IPS-NIHi11 (cell line): ENCODE results near the gene IFRD2.
"Not testable (repeated sequence)": the region's sequence is repeated elsewhere in the genome, so short reads cannot be mapped to it uniquely, and the experiment has no call there.

Experiments
- DNase-seq: peaks from one replicate; pipeline ENCODE4 v3.0.0; 2012; ENCODE audit warnings: mixed read lengths, low spot score

Gene IFRD2

GRCh38 chr3:50299929-50300680 lies 7.9 kb upstream of the IFRD2 start:
- DNase-seq, result no peak

- DNase-seq, result no peak
Observed at GRCh38 chr3:50299638-50299928, 7.4 kb upstream of the IFRD2 start.

GRCh38 chr3:50298836-50299637 lies 6.8 kb upstream of the IFRD2 start, which contains the start of the genes HYAL3 and NAA80:
Gene HYAL3, minus strand, starts transcription at chr3:50299405. Its CDS starts 3,803 bp downstream, at chr3:50295602.
Gene NAA80, minus strand, starts transcription at chr3:50299405. Its CDS starts 1,942 bp downstream, at chr3:50297463.
- peak; percentile 94 for DNase-seq

GRCh38 chr3:50297896-50298725 lies 5.9 kb upstream of the IFRD2 start:
- DNase-seq, result no peak

GRCh38 chr3:50297384-50297775 lies 5.2 kb upstream of the IFRD2 start:
- DNase-seq, result no peak

- DNase-seq, result no peak
Observed at GRCh38 chr3:50296721-50297383, 4.6 kb upstream of the IFRD2 start.

- no peak for DNase-seq
Observed at GRCh38 chr3:50295553-50296431, 3.6 kb upstream of the IFRD2 start.

GRCh38 chr3:50294492-50295403 lies 2.5 kb upstream of the IFRD2 start:
- no peak for DNase-seq

GRCh38 chr3:50294089-50294488 lies 1.9 kb upstream of the IFRD2 start:
- DNase-seq, result no peak

- no peak for DNase-seq
Observed at GRCh38 chr3:50293079-50293801, 1.0 kb upstream of the IFRD2 start.

- no peak for DNase-seq
Observed at GRCh38 chr3:50290161-50290641, 2.0 kb downstream of the IFRD2 start.

GRCh38 chr3:50289130-50289529 lies 3.1 kb downstream of the IFRD2 start:
- DNase-seq, result no peak

- no peak for DNase-seq
Observed at GRCh38 chr3:50288387-50289007, 3.7 kb downstream of the IFRD2 start.

GRCh38 chr3:50287262-50287661 lies 5.0 kb downstream of the IFRD2 start:
- DNase-seq, result no peak

- no peak for DNase-seq
Observed at GRCh38 chr3:50286322-50287227, 5.7 kb downstream of the IFRD2 start.

GRCh38 chr3:50284121-50284520 lies 8.1 kb downstream of the IFRD2 start:
- not testable (repeated sequence) for DNase-seq

- no peak for DNase-seq
Observed at GRCh38 chr3:50279255-50280016, 12.8 kb downstream of the IFRD2 start.
